NCI-H2107 treated with DMSO at 0.1 percent for 48 hours (cell line): ENCODE measurements around the gene DBF4B.
A peak's percentile ranks its signal among the peaks of the same experiment; 100 is the strongest.

Source experiments
- DNase-seq: peaks from one replicate; lab custom pipeline; 2025; ENCODE audit not compliant: unreplicated experiment; lab: John Stamatoyannopoulos, UW

DBF4B gene

DNA sequence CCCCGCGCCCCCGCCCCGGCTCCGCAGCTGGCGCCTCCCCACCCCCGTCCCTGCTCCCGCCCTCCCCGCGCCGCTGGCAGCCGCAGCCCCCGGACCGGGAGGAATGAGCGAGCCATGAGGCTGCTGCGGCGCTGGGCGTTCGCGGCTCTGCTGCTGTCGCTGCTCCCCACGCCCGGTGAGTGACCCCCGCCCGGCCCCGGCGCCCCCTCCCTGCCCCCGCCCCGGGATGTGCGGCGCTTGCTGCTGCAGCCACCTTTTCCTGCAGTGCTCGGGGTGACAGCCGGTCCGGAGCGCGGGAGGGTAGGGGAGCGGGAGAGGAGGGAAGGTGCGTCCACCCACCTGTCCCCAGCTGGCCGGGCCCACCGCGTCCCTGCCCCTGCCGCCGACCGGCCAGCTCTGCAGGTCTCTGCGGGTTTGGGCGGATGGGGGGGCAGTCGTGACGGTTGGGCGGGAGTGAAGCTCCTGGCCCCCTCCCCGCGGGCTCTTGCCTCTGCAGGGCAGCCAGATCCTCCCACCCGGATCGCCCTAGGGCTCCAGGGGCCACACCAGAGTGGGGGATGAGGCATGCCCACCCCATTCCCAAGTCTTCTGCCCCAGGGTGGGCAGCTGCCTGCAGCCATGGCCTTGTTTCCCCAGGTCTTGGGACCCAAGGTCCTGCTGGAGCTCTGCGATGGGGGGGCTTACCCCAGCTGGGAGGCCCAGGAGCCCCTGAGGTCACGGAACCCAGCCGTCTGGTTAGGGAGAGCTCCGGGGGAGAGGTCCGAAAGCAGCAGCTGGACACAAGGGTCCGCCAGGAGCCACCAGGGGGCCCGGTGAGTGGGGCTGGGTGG, 50.8 kb downstream of the DBF4B start:
- no peak for DNase-seq

- no peak for DNase-seq
Measured at GRCh38 chr17:44759916-44760243, 51.4 kb downstream of the DBF4B start.

DNA sequence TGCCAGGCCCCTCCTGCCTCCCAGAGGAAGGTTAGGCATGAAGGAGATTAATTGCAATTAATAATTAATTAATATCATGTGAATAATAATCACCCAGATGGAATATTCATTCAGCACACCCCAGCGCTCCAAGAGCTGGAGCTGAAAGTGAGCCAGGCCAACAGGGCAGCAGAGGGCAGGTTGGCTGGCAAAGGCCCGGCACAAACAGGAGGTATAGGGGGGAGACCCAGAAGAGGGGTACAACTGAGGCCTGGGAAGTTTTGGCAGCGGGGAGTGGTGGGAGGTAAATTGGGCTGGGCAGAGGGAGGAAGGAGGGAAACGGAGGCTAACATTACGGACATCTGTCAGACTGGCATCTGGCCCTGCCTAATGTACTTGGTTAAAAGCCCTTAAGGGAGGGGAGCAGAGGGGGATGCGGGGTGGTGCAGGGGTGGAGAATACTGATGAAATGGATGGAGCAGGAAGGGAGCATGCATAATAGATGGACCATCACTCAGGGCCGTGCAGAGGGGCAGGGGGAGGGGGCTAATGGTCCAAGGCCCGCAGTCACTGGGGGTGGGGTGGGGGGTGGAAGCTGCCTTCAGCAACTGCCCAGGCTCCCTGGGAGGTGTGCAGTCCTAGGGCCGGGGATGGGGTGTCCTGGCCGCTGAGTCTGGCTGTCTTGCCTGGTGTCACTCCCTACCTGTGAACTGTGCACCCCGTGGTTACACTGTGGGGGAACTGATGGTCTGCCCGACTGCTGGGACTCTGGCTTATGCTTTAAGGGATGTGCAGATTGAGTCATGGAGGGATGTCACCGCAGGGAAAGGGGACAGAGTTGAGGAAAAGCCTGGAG, 52.2 kb downstream of the DBF4B start:
- DNase-seq: no peak

GRCh38 chr17:44761932-44762810, 53.7 kb downstream of the DBF4B start:
- DNase-seq: no peak

GRCh38 chr17:44763170-44763569, 54.7 kb downstream of the DBF4B start:
- DNase-seq: no peak

DNA sequence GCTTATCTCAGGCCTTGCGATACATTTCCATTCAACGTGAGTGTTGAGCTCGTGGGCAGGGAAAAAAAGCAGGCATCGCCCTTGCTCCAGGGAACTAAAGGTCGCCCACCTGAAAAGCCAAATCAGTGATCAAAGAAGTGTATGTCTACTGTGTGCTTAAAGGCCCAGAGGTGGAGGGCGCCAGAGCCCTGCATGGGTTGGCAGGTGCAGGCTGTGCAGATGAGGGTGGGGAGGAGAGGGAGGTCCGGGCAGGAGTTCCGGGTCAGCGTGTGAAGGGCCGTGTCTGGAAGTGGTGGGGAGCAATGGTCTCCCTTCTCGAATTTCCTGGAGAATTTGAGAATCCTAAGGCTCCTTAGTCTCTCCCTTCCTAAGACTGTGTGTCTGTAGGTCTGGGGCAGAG, 57.5 kb downstream of the DBF4B start:
- DNase-seq: no peak

DNA sequence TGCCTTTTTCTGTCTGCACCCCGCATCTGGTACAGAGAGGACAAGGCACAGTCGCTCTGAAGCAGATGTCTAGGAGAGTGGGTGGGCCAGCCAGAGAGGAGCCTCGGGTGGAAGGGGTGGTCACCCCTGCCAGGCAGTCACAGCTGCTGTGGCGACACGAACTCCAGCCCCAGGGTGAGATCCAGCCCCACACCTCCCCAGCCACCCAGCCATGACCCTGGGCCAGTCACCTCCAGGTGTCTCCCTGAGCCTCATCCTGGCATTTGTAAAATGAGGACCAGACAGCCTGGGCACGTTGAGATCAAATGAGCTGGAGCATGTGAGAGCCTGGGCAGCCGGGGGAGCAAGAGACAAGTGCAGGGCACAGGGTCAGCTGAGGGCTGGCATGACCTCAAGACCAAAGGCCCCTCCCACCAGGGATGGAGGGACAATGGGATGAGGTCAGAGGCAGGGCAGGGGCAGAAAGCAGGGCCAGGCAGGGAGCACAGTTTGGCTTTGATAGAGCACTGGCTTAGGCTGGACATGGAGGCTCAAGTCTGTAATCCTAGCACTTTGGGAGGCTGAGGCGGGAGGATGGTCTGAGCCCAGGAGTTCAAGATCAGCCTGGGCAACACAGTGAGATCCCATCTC, 58.1 kb downstream of the DBF4B start:
- DNase-seq: no peak

GRCh38 chr17:44767493-44767892, 59.0 kb downstream of the DBF4B start:
- no peak for DNase-seq

GRCh38 chr17:44768505-44769142, 60.2 kb downstream of the DBF4B start:
- DNase-seq: no peak

DNA sequence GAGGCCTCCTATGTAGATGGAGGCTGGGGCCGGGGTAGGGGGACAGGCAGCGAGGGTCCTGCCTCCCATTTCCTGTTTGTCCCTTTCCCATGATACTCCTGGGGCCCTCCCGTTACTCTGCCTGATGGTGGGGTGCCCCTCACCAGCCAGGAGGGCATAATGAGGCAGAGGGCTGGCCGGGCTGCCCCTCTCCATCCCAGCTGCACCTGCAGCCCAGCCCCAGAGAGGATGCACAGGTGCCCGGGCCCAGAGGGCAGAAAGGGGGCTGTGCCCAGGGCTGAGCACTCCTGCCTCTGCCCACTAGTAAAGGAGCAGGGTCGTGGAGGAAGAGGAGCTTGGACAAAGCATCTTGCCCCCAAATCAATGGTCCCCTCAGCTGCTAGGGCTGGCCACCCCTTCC, 60.8 kb downstream of the DBF4B start:
- no peak for DNase-seq

DNA sequence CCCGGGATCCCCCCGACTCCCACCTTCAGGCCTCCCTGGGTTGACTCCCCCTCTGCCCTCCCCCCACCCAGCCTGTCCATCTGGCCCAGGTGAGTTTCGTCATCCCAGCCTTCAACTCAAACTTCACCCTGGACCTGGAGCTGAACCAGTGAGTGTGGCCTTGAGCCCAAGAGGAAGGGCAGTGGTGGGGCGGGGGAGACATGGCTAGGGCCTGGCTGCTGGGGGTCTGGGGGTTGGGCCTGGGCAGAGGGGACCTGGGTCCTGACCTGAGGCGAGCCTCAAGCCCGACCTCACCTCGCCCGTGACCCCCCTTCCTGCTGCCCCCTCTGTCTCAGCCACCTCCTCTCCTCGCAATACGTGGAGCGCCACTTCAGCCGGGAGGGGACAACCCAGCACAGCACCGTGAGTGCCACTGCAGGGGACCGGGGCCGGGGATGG, 61.2 kb downstream of the DBF4B start:
- DNase-seq: no peak

DNA sequence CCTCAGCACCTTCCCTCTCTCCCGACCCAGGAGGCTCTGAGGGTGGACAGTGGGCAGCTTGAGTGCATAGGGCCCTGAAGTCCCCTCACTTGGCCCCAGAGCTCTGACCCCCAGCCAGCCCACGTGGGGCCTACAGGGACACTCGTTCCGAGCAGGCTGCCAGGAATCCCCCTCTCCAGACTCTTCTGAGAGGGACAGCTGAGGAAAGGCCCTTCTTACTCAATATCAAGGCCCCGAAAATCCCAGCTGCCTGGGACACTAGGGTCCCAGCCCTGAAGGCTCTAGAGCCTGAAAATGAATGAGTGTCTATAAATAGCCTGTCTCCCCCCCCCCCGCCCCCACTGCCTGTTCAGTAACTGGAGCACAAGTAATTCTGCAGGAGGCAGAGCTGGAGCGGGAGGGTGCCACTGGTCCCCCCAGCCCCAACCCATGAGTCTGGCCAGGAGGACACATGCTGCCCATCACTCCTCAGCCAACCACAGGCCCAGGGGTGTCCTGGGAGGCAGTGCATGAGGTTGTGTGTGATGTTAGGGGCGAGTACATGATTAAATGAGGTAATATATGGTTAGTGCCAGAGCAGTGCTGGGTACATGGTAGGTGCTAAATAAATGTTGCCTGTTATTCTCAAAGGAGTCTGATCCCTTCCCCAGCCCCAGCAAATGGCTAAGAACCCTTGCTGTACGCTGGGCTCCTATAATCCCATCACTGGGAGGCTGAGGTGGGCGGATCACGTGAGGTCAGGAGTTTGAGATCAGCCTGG, 61.9 kb downstream of the DBF4B start:
- no peak for DNase-seq

GRCh38 chr17:44772308-44773045, 64.0 kb downstream of the DBF4B start:
- no peak for DNase-seq

- no peak for DNase-seq
Measured at GRCh38 chr17:44773140-44773539, 64.7 kb downstream of the DBF4B start.

DNA sequence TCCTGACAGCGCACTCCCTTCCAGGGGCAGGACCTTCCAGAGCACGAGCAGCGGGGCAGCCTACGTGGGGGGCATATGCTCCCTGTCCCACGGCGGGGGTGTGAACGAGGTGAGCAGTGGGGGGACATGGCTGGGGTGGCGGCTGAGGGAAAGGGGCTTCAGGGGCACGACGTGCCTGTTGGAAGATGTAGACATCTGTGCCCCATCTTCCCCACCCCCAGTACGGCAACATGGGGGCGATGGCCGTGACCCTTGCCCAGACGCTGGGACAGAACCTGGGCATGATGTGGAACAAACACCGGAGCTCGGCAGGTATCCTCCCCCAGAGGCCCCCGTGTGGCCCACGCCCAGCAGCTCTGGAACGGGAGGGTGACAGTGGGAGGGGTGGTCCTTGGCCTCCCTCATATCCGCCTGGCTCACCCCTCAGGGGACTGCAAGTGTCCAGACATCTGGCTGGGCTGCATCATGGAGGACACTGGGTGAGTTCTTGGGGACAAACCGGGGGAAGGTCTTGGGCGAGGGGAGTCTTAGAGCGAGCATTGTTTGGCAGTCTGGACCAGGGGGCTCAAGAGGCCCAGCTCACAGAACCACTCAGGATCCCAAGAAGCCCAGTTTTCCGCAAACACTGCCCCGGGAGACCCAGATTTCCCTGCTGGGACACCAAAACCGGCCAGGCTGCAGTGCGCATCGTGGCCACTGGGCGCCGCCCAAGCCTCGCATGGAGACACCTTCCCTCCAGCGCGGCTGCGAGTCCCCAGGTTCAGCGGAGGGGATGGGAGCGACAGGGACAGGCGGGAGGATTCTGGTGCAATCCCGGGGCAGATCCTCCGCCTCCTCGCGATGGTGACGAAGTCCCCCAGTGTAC, 66.0 kb downstream of the DBF4B start:
- DNase-seq: peak; percentile 55

DNA sequence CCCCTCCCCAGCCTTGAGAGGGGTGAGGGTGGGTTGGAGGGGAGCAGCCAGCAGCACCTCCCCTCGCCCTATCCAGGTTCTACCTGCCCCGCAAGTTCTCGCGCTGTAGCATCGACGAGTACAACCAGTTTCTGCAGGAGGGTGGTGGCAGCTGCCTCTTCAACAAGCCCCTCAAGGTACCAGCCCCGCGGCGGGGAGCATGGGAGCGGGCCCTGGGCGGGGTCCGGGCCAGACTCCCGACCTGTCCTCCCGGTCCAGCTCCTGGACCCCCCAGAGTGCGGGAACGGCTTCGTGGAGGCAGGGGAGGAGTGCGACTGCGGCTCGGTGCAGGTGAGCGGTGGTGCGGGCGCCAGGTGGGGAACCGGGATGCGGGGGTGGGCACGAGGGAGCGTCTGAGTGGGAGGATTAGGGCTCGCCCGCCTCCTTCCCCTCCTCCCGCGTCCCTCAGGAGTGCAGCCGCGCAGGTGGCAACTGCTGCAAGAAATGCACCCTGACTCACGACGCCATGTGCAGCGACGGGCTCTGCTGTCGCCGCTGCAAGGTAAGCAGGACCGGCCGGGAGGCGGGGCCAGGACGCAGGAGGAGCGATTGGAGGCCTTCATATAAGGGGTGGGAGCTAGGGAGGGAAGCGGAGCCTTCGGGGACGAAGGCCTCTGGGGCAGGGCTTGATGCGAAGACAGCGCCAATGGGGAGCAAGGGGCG, 66.8 kb downstream of the DBF4B start:
- DNase-seq: peak; percentile 91

DNA sequence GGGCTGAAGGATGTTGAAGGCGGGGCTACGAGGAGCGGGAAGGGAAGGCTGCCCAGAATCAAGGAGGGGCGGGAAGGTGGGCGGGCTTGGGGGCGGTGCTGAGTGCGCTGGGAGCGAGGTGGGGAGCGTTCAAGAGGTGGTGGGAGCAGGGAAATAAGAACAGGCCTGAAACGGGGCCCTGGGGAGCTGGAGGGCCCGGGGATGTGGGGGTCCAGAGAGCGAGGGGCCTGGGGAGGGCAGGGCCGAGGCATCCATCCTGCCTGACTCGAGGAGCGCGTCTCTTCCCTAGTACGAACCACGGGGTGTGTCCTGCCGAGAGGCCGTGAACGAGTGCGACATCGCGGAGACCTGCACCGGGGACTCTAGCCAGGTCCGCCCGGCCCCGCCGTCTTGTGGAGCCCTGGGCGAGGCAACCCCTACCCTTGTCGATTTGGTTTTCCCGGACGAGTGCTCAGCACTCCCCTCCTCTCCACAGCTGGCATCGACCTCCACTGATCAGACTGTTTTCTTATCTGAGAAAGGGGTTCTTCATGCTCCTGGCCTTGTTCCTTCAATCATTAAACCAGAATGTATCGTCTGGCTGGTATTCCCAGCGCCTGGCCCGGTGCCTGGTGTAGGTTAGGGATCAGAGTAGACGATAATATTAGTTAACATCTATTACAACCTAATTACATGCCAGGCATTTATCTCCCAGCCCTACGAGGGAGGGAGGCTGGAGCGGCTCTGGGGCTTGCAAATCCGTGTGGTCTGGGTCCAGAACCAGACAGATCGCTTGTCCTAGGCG, 67.6 kb downstream of the DBF4B start:
- no peak for DNase-seq
